ENCODE data around the gene SEMA3C. TPM values are rescaled to one million over a fixed set of nuclear protein-coding genes. Genes with fewer than 3 reads are reported as not detected.

SEMA3C gene
- total RNA-seq, 6 donors from 2014 or later: 30.7 to 81.7 (median 50.1) TPM

DNA sequence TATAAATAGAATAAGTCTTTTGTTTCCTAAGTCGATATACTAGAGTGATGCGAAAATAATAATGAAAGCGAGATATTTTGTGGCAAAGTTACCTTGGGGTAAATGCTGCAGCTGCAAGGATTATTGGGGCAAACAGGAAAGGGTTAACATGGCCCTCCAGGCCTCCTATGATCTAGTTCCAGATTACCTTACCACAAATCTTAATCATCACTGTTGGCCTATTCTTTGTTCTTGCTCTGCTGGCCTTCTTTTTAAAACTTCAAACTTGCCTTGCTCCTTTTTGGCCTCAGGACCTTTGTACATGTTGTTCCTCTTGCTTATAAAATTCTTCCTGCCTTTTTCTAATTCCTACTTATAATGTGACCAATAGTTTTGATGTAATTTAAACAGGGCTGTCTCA, 81.5 kb downstream of the SEMA3C start:
- Histone ChIP-seq H3K4me1 (peaks cover 0 to 7% (median 0%) of the 10 kb centered on the region in 4 donors), H3K27ac (no peak overlapping the region), H3K27me3 (no peaks in the 10 kb centered on the region), H3K4me3 (no peak overlapping the region), H3K36me3 (no peaks in the 10 kb centered on the region), H3K9me3 (no peaks in the 10 kb centered on the region)
- 90 to 93% methylated on average over 3 of the region's 3 CpGs for WGBS, 2 donors
- no peak for ATAC-seq (ENCODE audit: low FRiP score in 2 of 2)
- no peak for DNase-seq
- TF ChIP-seq, protein P1, sequence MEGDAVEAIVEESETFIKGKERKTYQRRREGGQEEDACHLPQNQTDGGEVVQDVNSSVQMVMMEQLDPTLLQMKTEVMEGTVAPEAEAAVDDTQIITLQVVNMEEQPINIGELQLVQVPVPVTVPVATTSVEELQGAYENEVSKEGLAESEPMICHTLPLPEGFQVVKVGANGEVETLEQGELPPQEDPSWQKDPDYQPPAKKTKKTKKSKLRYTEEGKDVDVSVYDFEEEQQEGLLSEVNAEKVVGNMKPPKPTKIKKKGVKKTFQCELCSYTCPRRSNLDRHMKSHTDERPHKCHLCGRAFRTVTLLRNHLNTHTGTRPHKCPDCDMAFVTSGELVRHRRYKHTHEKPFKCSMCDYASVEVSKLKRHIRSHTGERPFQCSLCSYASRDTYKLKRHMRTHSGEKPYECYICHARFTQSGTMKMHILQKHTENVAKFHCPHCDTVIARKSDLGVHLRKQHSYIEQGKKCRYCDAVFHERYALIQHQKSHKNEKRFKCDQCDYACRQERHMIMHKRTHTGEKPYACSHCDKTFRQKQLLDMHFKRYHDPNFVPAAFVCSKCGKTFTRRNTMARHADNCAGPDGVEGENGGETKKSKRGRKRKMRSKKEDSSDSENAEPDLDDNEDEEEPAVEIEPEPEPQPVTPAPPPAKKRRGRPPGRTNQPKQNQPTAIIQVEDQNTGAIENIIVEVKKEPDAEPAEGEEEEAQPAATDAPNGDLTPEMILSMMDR (IDR thresholded peaks at IDR 0.05): no peak
- TF ChIP-seq POLR2AphosphoS5 (IDR thresholded peaks at IDR 0.05) (no peak), EP300 (IDR thresholded peaks at IDR 0.05) (no peak), POLR2A (IDR thresholded peaks at IDR 0.05) (no peak)

DNA sequence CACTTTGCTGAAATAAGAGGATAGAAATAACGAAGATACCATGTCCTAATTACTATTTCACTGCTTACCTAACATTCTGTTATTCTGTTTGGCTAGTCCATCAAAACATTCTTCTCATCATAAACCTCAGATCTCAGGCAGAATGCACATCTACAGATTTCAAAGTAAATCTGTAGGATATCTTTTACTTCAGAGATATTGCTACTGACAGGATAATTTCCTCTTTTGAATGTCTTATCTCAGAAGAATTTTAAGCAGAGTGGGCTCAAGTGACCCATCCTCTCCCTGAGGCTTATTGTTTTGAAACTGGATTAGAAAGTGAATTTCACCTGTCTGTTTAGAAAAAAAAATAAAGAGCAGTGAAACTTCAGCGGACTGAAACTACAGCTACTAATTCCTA, 83.6 kb downstream of the SEMA3C start:
- WGBS, 2 donors: 80 to 87% methylated on average over 2 of the region's 2 CpGs
- Histone ChIP-seq H3K9me3 (no peaks in the 10 kb centered on the region), H3K4me3 (no peak overlapping the region), H3K27me3 (no peaks in the 10 kb centered on the region), H3K4me1 (peaks cover 0 to 6% (median 5%) of the 10 kb centered on the region in 4 donors), H3K36me3 (no peaks in the 10 kb centered on the region), H3K27ac (no peak overlapping the region)
- TF ChIP-seq, protein P1 (IDR thresholded peaks at IDR 0.05): no peak
- no peak for TF ChIP-seq EP300 (IDR thresholded peaks at IDR 0.05)
- no peak for TF ChIP-seq POLR2AphosphoS5 (IDR thresholded peaks at IDR 0.05)
- no peak for TF ChIP-seq POLR2A (IDR thresholded peaks at IDR 0.05)
- ATAC-seq (ENCODE audit: low FRiP score in 2 of 2) (no peak), DNase-seq (no peak)

DNA sequence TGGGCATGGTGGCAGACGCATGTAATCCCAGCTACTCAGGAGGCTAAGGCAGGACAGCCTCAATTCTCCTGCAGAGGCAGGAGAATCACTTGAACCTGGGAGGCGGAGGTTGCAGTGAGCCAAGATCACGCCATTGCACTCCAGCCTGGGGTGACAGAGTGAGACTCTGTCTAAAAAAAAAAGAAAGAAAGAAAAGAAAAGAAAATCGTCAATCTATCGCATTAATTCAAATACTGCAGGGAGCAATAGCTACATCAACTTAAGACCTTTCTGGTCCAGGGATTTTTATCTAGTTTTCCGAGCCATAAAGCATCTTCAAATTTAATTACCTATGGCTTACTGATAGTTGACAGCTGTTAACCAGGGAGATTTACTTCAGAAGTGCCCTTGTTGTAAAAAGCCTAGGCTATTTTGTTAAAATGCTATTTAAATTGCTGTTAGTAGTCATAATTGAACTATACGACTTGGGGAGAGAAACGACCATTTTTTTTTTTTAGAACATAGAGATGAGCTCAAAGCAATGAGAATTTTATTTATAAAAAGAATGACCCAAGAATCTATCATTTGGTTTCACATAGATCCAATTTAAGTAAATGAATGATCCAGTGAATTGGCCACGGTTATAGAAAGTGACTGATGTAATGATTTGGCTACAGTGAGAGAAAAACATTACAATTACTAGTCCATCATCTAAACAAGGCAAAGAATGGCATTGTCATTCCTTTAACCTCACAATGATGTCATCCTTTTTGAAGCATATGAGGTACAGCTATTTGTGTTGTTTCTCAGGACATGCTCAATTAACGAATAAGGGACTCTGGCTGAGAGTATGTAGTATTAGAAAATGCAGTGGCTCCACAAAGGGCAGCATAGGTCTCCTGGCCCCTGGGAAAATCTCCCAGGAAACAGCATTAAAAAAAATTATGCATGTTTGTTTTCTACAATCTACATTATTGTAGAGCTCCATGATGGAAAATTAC, 85.3 kb downstream of the SEMA3C start:
- peaks cover 0 to 15% (median 8%) of the 10 kb centered on the region in 4 donors for H3K4me1 ChIP-seq
- no peaks in the 10 kb centered on the region for H3K27me3 ChIP-seq
- H3K4me3 ChIP-seq: no peak overlapping the region
- H3K36me3 ChIP-seq: no peaks in the 10 kb centered on the region
- 83 to 85% methylated on average over 10 of the region's 10 CpGs for WGBS, 2 donors
- no peak for TF ChIP-seq EP300 (IDR thresholded peaks at IDR 0.05)
- no peak for TF ChIP-seq POLR2A (IDR thresholded peaks at IDR 0.05)
- TF ChIP-seq POLR2AphosphoS5 (IDR thresholded peaks at IDR 0.05): no peak
- TF ChIP-seq, protein P1 (IDR thresholded peaks at IDR 0.05): no peak
- peak in 1 of 2 donors; percentile 31 for ATAC-seq (ENCODE audit: low FRiP score in 2 of 2)
- H3K9me3 ChIP-seq: no peaks in the 10 kb centered on the region
- no peak for DNase-seq
- no peak overlapping the region for H3K27ac ChIP-seq

DNA sequence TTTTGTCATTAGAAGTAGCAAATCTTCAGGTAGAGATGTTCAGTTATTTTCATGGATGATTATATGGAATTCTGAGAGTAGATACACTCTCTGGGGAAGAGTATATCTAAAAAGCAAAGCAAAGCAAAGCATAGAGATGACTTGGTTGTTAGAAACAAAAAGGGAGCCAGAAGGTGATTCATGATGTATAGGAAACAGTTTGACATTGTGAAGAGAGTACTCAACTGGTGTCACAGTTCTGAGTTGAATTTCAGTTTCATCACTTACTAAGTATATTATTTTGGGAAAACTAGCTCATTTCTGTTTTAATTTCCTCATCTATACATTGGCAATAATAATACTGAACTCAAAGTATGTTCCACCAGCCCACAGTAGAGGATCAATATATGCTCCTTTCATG, 86.8 kb downstream of the SEMA3C start:
- Histone ChIP-seq H3K36me3 (no peaks in the 10 kb centered on the region), H3K4me1 (peaks cover 2 to 15% (median 13%) of the 10 kb centered on the region in 4 donors), H3K27me3 (no peaks in the 10 kb centered on the region), H3K4me3 (no peak overlapping the region), H3K27ac (no peak overlapping the region), H3K9me3 (no peaks in the 10 kb centered on the region)
- no peak for DNase-seq
- ATAC-seq (ENCODE audit: low FRiP score in 2 of 2): no peak
- TF ChIP-seq POLR2AphosphoS5 (IDR thresholded peaks at IDR 0.05) (no peak), POLR2A (IDR thresholded peaks at IDR 0.05) (no peak), EP300 (IDR thresholded peaks at IDR 0.05) (no peak)
- TF ChIP-seq, protein P1 (IDR thresholded peaks at IDR 0.05): no peak

Data from upper lobe of left lung (tissue), 6 donors.